ENCODE results near the gene HPS1.

- TF ChIP-seq CTCF (IDR thresholded peaks at IDR 0.05) = no peak
- TF ChIP-seq REST (IDR thresholded peaks at IDR 0.05) = no peak
- TF ChIP-seq HMGXB4 (CRISPR knock-in tag; IDR thresholded peaks at IDR 0.05; ENCODE audit: borderline replicate concordance) = no peak
- no peak for TF ChIP-seq BHLHE40 (IDR thresholded peaks at IDR 0.05; ENCODE audit: low read depth, low read length)
These were observed 35.6 kb downstream of the HPS1 start for GRCh38 chr10:98411166-98411565.

Measured in A549 (cell line).